ENCODE data around the gene ARHGAP23. TPM values are rescaled to one million over a fixed set of nuclear protein-coding genes. Genes with fewer than 3 reads are reported as not detected.
A peak's percentile ranks its signal among the peaks of the same experiment; 100 is the strongest.

ARHGAP23 gene
- total RNA-seq, 1 experiment from 2014 or later = 97.9 TPM

GRCh38 chr17:38533866-38534497 lies 105.7 kb downstream of the ARHGAP23 start:
- Histone ChIP-seq H3K9ac (ENCODE audit: extremely low read depth, insufficient read length, low read length) (no peak overlapping the region), H2BK5ac (ENCODE audit: insufficient read length, low read length) (no peak overlapping the region), H4K8ac (replicated peaks; ENCODE audit: insufficient read length, low read depth, low read length) (no peak overlapping the region), H3K56ac (ENCODE audit: insufficient read length, low read depth, low read length) (no peak overlapping the region), H3K4ac (ENCODE audit: low read depth, low read length) (no peak overlapping the region), H4K20me1 (ENCODE audit: control insufficient read depth, insufficient read depth, insufficient read length) (no peaks in the 10 kb centered on the region), H3K4me2 (ENCODE audit: insufficient read depth, insufficient read length, low read length) (no peak overlapping the region), H4K91ac (ENCODE audit: insufficient read length, low read depth, low read length) (no peak overlapping the region), H2AK5ac (ENCODE audit: insufficient read length, low read length) (no peak overlapping the region), H3K4me1 (ENCODE audit: insufficient read depth, low read length) (no peaks in the 10 kb centered on the region), H3K27me3 (ENCODE audit: insufficient read depth, low read length) (no peaks in the 10 kb centered on the region), H4K5ac (ENCODE audit: insufficient read length, low read depth, low read length) (no peak overlapping the region), H2AFZ (ENCODE audit: low read length) (no peak overlapping the region), H2BK15ac (ENCODE audit: low read depth, low read length) (no peak overlapping the region), H3K79me2 (ENCODE audit: insufficient read depth, low read length) (no peaks in the 10 kb centered on the region), H3K79me1 (ENCODE audit: insufficient read depth, low read depth, low read length, poor library complexity, severe bottlenecking) (no peaks in the 10 kb centered on the region), H3K27ac (ENCODE audit: insufficient read length, low read depth, low read length) (no peak overlapping the region), H3K14ac (ENCODE audit: insufficient read depth, low read length) (no peak overlapping the region), H2BK12ac (ENCODE audit: insufficient read length, low read depth, low read length) (no peak overlapping the region), H3K18ac (ENCODE audit: insufficient read length, low read depth, low read length) (no peak overlapping the region), H2BK20ac (ENCODE audit: low read depth, low read length, poor library complexity, severe bottlenecking) (no peak overlapping the region), H3K9me3 (ENCODE audit: control insufficient read depth, low read depth, low read length) (no peaks in the 10 kb centered on the region), H2BK120ac (ENCODE audit: low read depth, low read length, poor library complexity, severe bottlenecking) (no peak overlapping the region), H3K23me2 (ENCODE audit: insufficient read length, low read depth, low read length, poor library complexity, severe bottlenecking) (no peaks in the 10 kb centered on the region), H3K23ac (ENCODE audit: insufficient read length, low read depth, low read length) (no peak overlapping the region), H3T11ph (ENCODE audit: low read length) (no peak overlapping the region)
- no peak for DNase-seq
- H3K27me3 Mint-ChIP-seq (ENCODE audit: low read depth) = peaks cover 34% of the 10 kb centered on the region
- peak overlapping the region in 1 of 2 experiments; percentile 54; a peak in 1 of 5 replicates for H3K4me3 Mint-ChIP-seq
- H3K4me1 Mint-ChIP-seq = peaks cover 22 to 51% of the 10 kb centered on the region in 2 experiments
- no CpG with 5 or more reads among the region's 13 CpGs for WGBS (ENCODE audit: extremely low coverage, insufficient read length, low lambda C conversion rate)
- H3K9me3 Mint-ChIP-seq = no peaks in the 10 kb centered on the region
- no peaks in the 10 kb centered on the region for H3K36me3 Mint-ChIP-seq (ENCODE audit: insufficient read depth in 1 of 3, low read depth in 3 of 3)
- no peak for TF ChIP-seq CTCF (conservative IDR thresholded peaks at IDR 0.05)
- peak overlapping the region in 2 of 3 experiments; percentile 60 to 81; a peak in 1 of 7 replicates for H3K27ac Mint-ChIP-seq
